HUDEP-2 (cell line): Measurements from ENCODE around the gene SNRNP70.

ENCODE experiments used
- DNase-seq, 76 experiments: peaks; one replicate each; lab custom pipeline; 2025; ENCODE audit not compliant: unreplicated experiment in 76 of 76; lab: John Stamatoyannopoulos, UW

Gene SNRNP70

GRCh38 chr19:49141352-49141751 lies 56.1 kb downstream of the SNRNP70 start:
- no peak for DNase-seq

- peak in 63 of 76 experiments; percentile 23 to 92 (median 72) for DNase-seq
Observed at GRCh38 chr19:49142866-49143335, 57.6 kb downstream of the SNRNP70 start.

GRCh38 chr19:49145573-49146407 lies 60.5 kb downstream of the SNRNP70 start:
- peak in 72 of 76 experiments; percentile 20 to 98 (median 78) for DNase-seq

- DNase-seq: peak in 1 of 76 experiments; percentile 63
Observed at GRCh38 chr19:49146408-49146770, 61.1 kb downstream of the SNRNP70 start.

- DNase-seq: no peak
Observed at GRCh38 chr19:49148044-49148682, 62.9 kb downstream of the SNRNP70 start.

GRCh38 chr19:49148784-49149651 lies 63.8 kb downstream of the SNRNP70 start:
- DNase-seq: peak; percentile 72 to 100 (median 100)

GRCh38 chr19:49149652-49150105 lies 64.4 kb downstream of the SNRNP70 start:
- peak in 67 of 76 experiments; percentile 26 to 97 (median 68) for DNase-seq

GRCh38 chr19:49150106-49150943 lies 65.1 kb downstream of the SNRNP70 start:
- DNase-seq: peak in 72 of 76 experiments; percentile 42 to 99 (median 86)

GRCh38 chr19:49150944-49151243 lies 65.6 kb downstream of the SNRNP70 start:
- peak in 2 of 76 experiments; percentile 16 to 60 for DNase-seq

GRCh38 chr19:49151267-49152118 lies 66.2 kb downstream of the SNRNP70 start:
- DNase-seq: peak in 72 of 76 experiments; percentile 59 to 96 (median 86)

- no peak for DNase-seq
Observed at GRCh38 chr19:49152119-49152550, 66.9 kb downstream of the SNRNP70 start.

GRCh38 chr19:49153167-49153809 lies 68.0 kb downstream of the SNRNP70 start:
- no peak for DNase-seq

- no peak for DNase-seq
Observed at GRCh38 chr19:49154279-49154678, 69.0 kb downstream of the SNRNP70 start.

- DNase-seq: no peak
Observed at GRCh38 chr19:49155005-49155819, 70.0 kb downstream of the SNRNP70 start, which contains the start of gene HRC. HRC (minus strand) TSS chr19:49155396; CDS start chr19:49155237, 159 bp downstream.

- no peak for DNase-seq
Observed at GRCh38 chr19:49155820-49156346, 70.6 kb downstream of the SNRNP70 start.

- DNase-seq: peak in 68 of 76 experiments; percentile 11 to 91 (median 73)
Observed at GRCh38 chr19:49157445-49158224, 72.4 kb downstream of the SNRNP70 start, which contains the start of gene TRPM4. TRPM4 (plus strand) TSS chr19:49157792; CDS start chr19:49157867, 75 bp downstream.
